Vagina (tissue), 2 donors: Measurements from ENCODE around the gene IGSF23.
"Not testable (repeated sequence)": the region's sequence is repeated elsewhere in the genome, so short reads cannot be mapped to it uniquely, and the experiment has no call there.

Experiments used
- POLR2A ChIP-seq, 2 donors: fragments of 450-650 bp; IDR thresholded peaks; one replicate each; pipeline ENCODE4 v1.6.1; 2017; ENCODE audit warnings: antibody characterized with exemption in 2 of 2, mild to moderate bottlenecking in 2 of 2, moderate library complexity in 2 of 2
- POLR2AphosphoS5 ChIP-seq, 2 donors: sonication (generic); formaldehyde crosslinking; IDR thresholded peaks; one replicate each; pipeline ENCODE4 v1.9.0; 2017; ENCODE audit warnings: antibody characterized with exemption in 2 of 2, mild to moderate bottlenecking in 2 of 2, low read depth in 1 of 2; ENCODE audit not compliant: insufficient read depth in 1 of 2
- TF ChIP-seq, protein P1 (sequence below), 3 experiments: fragments of 450-650 bp in 2 of 3; fragments of 200-600 bp in 1 of 3; sonication (generic) in 1 of 3; IDR thresholded peaks; one replicate each; pipeline ENCODE4 v1.5.1; 2017 to 2019; ENCODE audit warnings: antibody characterized with exemption in 3 of 3, mild to moderate bottlenecking in 2 of 3, moderate library complexity in 2 of 3

DNA sequence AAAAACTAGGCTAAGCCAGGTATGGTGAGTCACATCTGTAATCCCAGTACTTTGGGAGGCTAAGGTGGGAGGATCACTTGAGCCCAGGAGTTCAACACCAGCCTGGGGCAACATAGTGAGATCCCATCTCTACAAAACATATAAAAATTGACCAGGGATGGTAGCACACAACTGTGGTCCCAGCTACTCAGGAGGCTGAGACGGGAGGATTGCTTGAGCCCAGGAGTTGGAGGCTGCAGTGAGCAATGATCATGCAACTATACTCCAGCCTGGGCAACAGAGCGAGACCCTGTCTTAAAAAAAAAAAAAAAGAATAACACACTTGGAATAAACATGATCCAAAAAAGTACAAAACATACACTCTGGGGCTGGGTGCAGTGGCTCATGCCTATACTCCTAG is 56.7 kb downstream of the IGSF23 start:
- TF ChIP-seq, protein P1, sequence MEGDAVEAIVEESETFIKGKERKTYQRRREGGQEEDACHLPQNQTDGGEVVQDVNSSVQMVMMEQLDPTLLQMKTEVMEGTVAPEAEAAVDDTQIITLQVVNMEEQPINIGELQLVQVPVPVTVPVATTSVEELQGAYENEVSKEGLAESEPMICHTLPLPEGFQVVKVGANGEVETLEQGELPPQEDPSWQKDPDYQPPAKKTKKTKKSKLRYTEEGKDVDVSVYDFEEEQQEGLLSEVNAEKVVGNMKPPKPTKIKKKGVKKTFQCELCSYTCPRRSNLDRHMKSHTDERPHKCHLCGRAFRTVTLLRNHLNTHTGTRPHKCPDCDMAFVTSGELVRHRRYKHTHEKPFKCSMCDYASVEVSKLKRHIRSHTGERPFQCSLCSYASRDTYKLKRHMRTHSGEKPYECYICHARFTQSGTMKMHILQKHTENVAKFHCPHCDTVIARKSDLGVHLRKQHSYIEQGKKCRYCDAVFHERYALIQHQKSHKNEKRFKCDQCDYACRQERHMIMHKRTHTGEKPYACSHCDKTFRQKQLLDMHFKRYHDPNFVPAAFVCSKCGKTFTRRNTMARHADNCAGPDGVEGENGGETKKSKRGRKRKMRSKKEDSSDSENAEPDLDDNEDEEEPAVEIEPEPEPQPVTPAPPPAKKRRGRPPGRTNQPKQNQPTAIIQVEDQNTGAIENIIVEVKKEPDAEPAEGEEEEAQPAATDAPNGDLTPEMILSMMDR (IDR thresholded peaks at IDR 0.05) = not testable (repeated sequence)
- not testable (repeated sequence) for TF ChIP-seq POLR2A (IDR thresholded peaks at IDR 0.05); POLR2AphosphoS5 (IDR thresholded peaks at IDR 0.05; ENCODE audit: insufficient read depth in 1 of 2, low read depth in 1 of 2)
